H1 (cell line): ENCODE data around the gene GUCY1A1. TPM values are rescaled to one million over a fixed set of nuclear protein-coding genes. Genes with fewer than 3 reads are reported as not detected.

Source experiments
- CTCF ChIA-PET: fragments of 300-600 bp; sonication (Branson Sonifier 250); formaldehyde crosslinking; loops from one replicate; lab custom pipeline; 2021; ENCODE audit not compliant: partially characterized antibody; lab: Charles Lee
- POLR2A ChIA-PET: fragments of 300-600 bp; sonication (Branson Sonifier 250); formaldehyde crosslinking; loops from one replicate; lab custom pipeline; 2021; ENCODE audit warnings: inconsistent platforms; ENCODE audit not compliant: partially characterized antibody; lab: Charles Lee
- DNase-seq, 2 experiments: peaks; one replicate each; pipeline versions ENCODE4 v3.0.0 to v3.0.0-alpha.2; 2010 to 2022; ENCODE audit warnings: low spot score in 2 of 2, low read depth in 1 of 2, mixed read lengths in 1 of 2
- FAIRE-seq: peaks from 2 replicates; lab custom pipeline; 2011; peaks lifted over from hg19 to GRCh38; lab: Jason Lieb, UNC
- H2AFZ ChIP-seq: 2 replicates; pipeline ENCODE4 v1.8.1; 2012; ENCODE audit warnings: low read length, inconsistent platforms
- H2AK5ac ChIP-seq: 2 replicates; pipeline ENCODE4 v1.6.1; 2013; ENCODE audit warnings: low read depth, low read length
- H2BK120ac ChIP-seq: replicated peaks from 2 replicates; pipeline ENCODE3; 2013; ENCODE audit warnings: low read depth, low read length, inconsistent platforms
- H2BK12ac ChIP-seq: 2 replicates; pipeline ENCODE4 v1.6.1; 2013; ENCODE audit warnings: low read depth, low read length
- H2BK15ac ChIP-seq: 2 replicates; pipeline ENCODE4 v1.6.1; 2013; ENCODE audit warnings: low read length
- H2BK20ac ChIP-seq: 2 replicates; pipeline ENCODE4 v1.6.1; 2013; ENCODE audit warnings: low read length
- H2BK5ac ChIP-seq: 2 replicates; pipeline ENCODE4 v1.6.1; 2013; ENCODE audit warnings: low read depth, low read length
- H3K14ac ChIP-seq: 2 replicates; pipeline ENCODE4 v1.6.1; 2013; ENCODE audit warnings: inconsistent platforms; ENCODE audit not compliant: insufficient read length
- H3K18ac ChIP-seq: 2 replicates; pipeline ENCODE4 v1.6.1; 2013; ENCODE audit warnings: low read length; ENCODE audit errors: extremely low read depth
- H3K23ac ChIP-seq: 2 replicates; pipeline ENCODE4 v1.6.1; 2013; ENCODE audit warnings: inconsistent platforms; ENCODE audit not compliant: insufficient read length
- H3K23me2 ChIP-seq: 2 replicates; pipeline ENCODE4 v1.6.1; 2013; ENCODE audit warnings: low read depth, low read length
- H3K27ac ChIP-seq: 2 replicates; pipeline ENCODE4 v1.6.1; 2011; ENCODE audit warnings: low read depth, low read length, inconsistent platforms
- H3K27me3 ChIP-seq, 4 experiments: replicated peaks in 1 of 4; 1 replicate in 1 of 4; 2 replicates in 3 of 4; pipeline versions ENCODE4 v1.6.1 to v1.8.1; 2011 to 2013; ENCODE audit warnings: low read length in 3 of 4, mild to moderate bottlenecking in 3 of 4, inconsistent platforms in 2 of 4, mixed read lengths in 2 of 4, moderate library complexity in 1 of 4; ENCODE audit not compliant: control insufficient read depth in 3 of 4, insufficient read depth in 3 of 4; ENCODE audit errors: extremely low read depth in 1 of 4
- H3K36me3 ChIP-seq, 4 experiments: 2 replicates each; pipeline versions ENCODE4 v1.6.1 to v1.8.1; 2011 to 2013; ENCODE audit warnings: mild to moderate bottlenecking in 4 of 4, low read length in 3 of 4, moderate library complexity in 2 of 4, control low read depth in 1 of 4, inconsistent platforms in 1 of 4; ENCODE audit not compliant: insufficient read depth in 4 of 4, control insufficient read depth in 2 of 4
- H3K4ac ChIP-seq: replicated peaks from 2 replicates; pipeline ENCODE3; 2013; ENCODE audit warnings: low read length, low read depth, mixed read lengths, inconsistent platforms; ENCODE audit not compliant: insufficient read length
- H3K4me1 ChIP-seq, 4 experiments: replicated peaks in 1 of 4; 1 replicate in 1 of 4; 2 replicates in 3 of 4; pipeline versions ENCODE4 v1.6.1 to v1.8.1; 2011 to 2013; ENCODE audit warnings: low read length in 3 of 4, inconsistent platforms in 2 of 4, mixed read lengths in 1 of 4; ENCODE audit not compliant: insufficient read depth in 4 of 4, control insufficient read depth in 3 of 4
- H3K4me2 ChIP-seq, 2 experiments: 2 replicates each; pipeline versions ENCODE4 v1.6.1 to v1.8.1; 2011 to 2013; ENCODE audit warnings: low read depth in 2 of 2, low read length in 2 of 2, control low read depth in 1 of 2, inconsistent platforms in 1 of 2, mild to moderate bottlenecking in 1 of 2; ENCODE audit not compliant: insufficient read depth in 1 of 2
- H3K4me3 ChIP-seq, 4 experiments: fragments of 200-600, 300-600 bp in 1 of 4; sonication (generic), shearing (Covaris generic), sonication (Bioruptor Twin) in 1 of 4; 2 replicates each; pipeline versions ENCODE4 v1.5.1 to v1.8.1; 2011 to 2016; ENCODE audit warnings: low read length in 4 of 4, low read depth in 3 of 4, control low read depth in 2 of 4, inconsistent platforms in 2 of 4, mild to moderate bottlenecking in 2 of 4, mixed read lengths in 1 of 4, moderate library complexity in 1 of 4; ENCODE audit not compliant: insufficient read depth in 2 of 4; ENCODE audit errors: extremely low read depth in 1 of 4
- H3K56ac ChIP-seq: replicated peaks from 2 replicates; pipeline ENCODE3; 2013; ENCODE audit warnings: low read depth, mild to moderate bottlenecking, mixed read lengths, low read length, inconsistent platforms; ENCODE audit not compliant: insufficient read length
- H3K79me1 ChIP-seq: 2 replicates; pipeline ENCODE4 v1.6.1; 2013; ENCODE audit warnings: low read depth, low read length, control low read depth
- H3K79me2 ChIP-seq, 2 experiments: 2 replicates each; pipeline versions ENCODE4 v1.6.1 to v1.8.1; 2012 to 2013; ENCODE audit warnings: low read length in 2 of 2, mild to moderate bottlenecking in 2 of 2, inconsistent platforms in 1 of 2; ENCODE audit not compliant: insufficient read depth in 2 of 2, control insufficient read depth in 1 of 2
- H3K9ac ChIP-seq, 4 experiments: replicated peaks in 1 of 4; 1 replicate in 1 of 4; 2 replicates in 3 of 4; pipeline versions ENCODE4 v1.6.1 to v1.8.1; 2011 to 2013; ENCODE audit warnings: low read depth in 3 of 4, low read length in 3 of 4, control low read depth in 2 of 4, mild to moderate bottlenecking in 2 of 4, moderate library complexity in 2 of 4, inconsistent platforms in 1 of 4; ENCODE audit errors: extremely low read depth in 1 of 4
- H3K9me3 ChIP-seq, 2 experiments: 2 replicates each; pipeline versions ENCODE4 v1.6.1 to v1.8.1; 2012 to 2013; ENCODE audit warnings: mild to moderate bottlenecking in 2 of 2, moderate library complexity in 2 of 2, control low read depth in 1 of 2, inconsistent platforms in 1 of 2, low read depth in 1 of 2, low read length in 1 of 2, mixed read lengths in 1 of 2; ENCODE audit not compliant: insufficient read depth in 2 of 2
- H4K20me1 ChIP-seq, 2 experiments: replicated peaks in 1 of 2; 2 replicates each; pipeline versions ENCODE3 to v1.8.1; 2011 to 2013; ENCODE audit warnings: inconsistent platforms in 2 of 2, low read length in 2 of 2, mild to moderate bottlenecking in 1 of 2; ENCODE audit not compliant: insufficient read depth in 2 of 2, control insufficient read depth in 1 of 2
- H4K5ac ChIP-seq: 2 replicates; pipeline ENCODE4 v1.6.1; 2013; ENCODE audit warnings: low read length, low read depth, mixed read lengths, inconsistent platforms; ENCODE audit not compliant: insufficient read length
- H4K8ac ChIP-seq: 2 replicates; pipeline ENCODE4 v1.8.0; 2013; ENCODE audit warnings: mild to moderate bottlenecking, moderate library complexity, low read length, inconsistent platforms; ENCODE audit not compliant: insufficient read depth; ENCODE audit errors: extremely low read depth
- H4K91ac ChIP-seq: replicated peaks from 2 replicates; pipeline ENCODE3; 2013; ENCODE audit warnings: low read length, mixed read lengths, inconsistent platforms; ENCODE audit not compliant: insufficient read length
- EZH2 ChIP-seq: fragments of 200-600 bp; sonication (generic); IDR thresholded peaks from 2 replicates; pipeline ENCODE4 v1.7.1; 2012; ENCODE audit warnings: low read depth, mild to moderate bottlenecking, moderate library complexity, low read length, inconsistent platforms; ENCODE audit not compliant: severe bottlenecking
- FOSL1 ChIP-seq: IDR thresholded peaks from 2 replicates; pipeline ENCODE4 v1.6.1; 2011; ENCODE audit warnings: mild to moderate bottlenecking, low read depth, low read length, moderate library complexity; ENCODE audit not compliant: insufficient read depth
- PHF8 ChIP-seq: fragments of 200-600 bp; sonication (generic); conservative IDR thresholded peaks from 2 replicates; pipeline ENCODE4 v1.7.1; 2012; ENCODE audit warnings: low read depth, mild to moderate bottlenecking, inconsistent platforms, low read length, moderate library complexity
- RBBP5 ChIP-seq: IDR thresholded peaks from 2 replicates; pipeline ENCODE4 v1.7.1; 2012; ENCODE audit warnings: low read depth, mild to moderate bottlenecking, inconsistent platforms, low read length, moderate library complexity, borderline replicate concordance
- RXRA ChIP-seq: IDR thresholded peaks from 2 replicates; pipeline ENCODE4 v1.6.1; 2011; ENCODE audit warnings: low read depth, mild to moderate bottlenecking, low read length, moderate library complexity; ENCODE audit not compliant: insufficient read depth
- USF2 ChIP-seq: IDR thresholded peaks from 2 replicates; pipeline ENCODE4 v1.6.1; 2011; ENCODE audit warnings: low read length, improper control_type of control experiment
- WGBS, 2 experiments: shearing (Covaris generic) in 1 of 2; methylation state at CpG; one replicate each; pipeline versions ENCODE4 v1.1.6 to v1.1.7; 2013 to 2015; ENCODE audit warnings: low lambda C conversion rate in 2 of 2, mixed read lengths in 2 of 2, inconsistent platforms in 1 of 2, low coverage in 1 of 2, missing lambda C conversion rate in 1 of 2; ENCODE audit not compliant: insufficient replicate concordance in 2 of 2, insufficient coverage in 1 of 2, insufficient read length in 1 of 2; ENCODE audit errors: extremely low coverage in 1 of 2, missing lambda C conversion rate in 1 of 2; 5-methylcytosine and 5-hydroxymethylcytosine counted together
- polyA plus RNA-seq, 7 experiments: library from polyadenylated mRNA; depleted of rRNA in 3 of 7; stranded (reverse) in 5 of 7; unstranded in 2 of 7; fragments of >200 nt in 5 of 7; fragments of 200-250 nt in 2 of 7; gene quantifications; 1 replicate in 5 of 7; 2 replicates in 1 of 7; 4 replicates in 1 of 7; pipeline versions ENCODE4 v1.2.1 to v1.2.3, GENCODE V29; 2011 to 2013; ENCODE audit warnings: missing spikeins in 2 of 7, mixed read lengths in 2 of 7
- total RNA-seq: library from RNA; stranded (reverse); fragmentation: NEBNext Ultra II Directional; extraction: Animal tissue kit (Norgen Biotek cat#: 25700); gene quantifications from 2 replicates; pipeline ENCODE4 v1.2.1, GENCODE V29; 2021

GUCY1A1 gene
- total and polyA plus RNA-seq, 2 of the 8 experiments (the other 6 are each of a cell fraction or from before 2014, with no cell fraction given), result not detected

GRCh38 chr4:155688211-155688610, 21.6 kb downstream of the GUCY1A1 start:
- Histone ChIP-seq H2AK5ac (no peak overlapping the region), H3K9ac (no peak overlapping the region), H4K91ac (no peak overlapping the region), H2BK5ac (no peak overlapping the region), H2BK20ac (no peak overlapping the region), H2BK120ac (no peak overlapping the region), H2AFZ (no peak overlapping the region), H3K79me1 (no peaks in the 10 kb centered on the region), H4K20me1 (no peaks in the 10 kb centered on the region), H4K5ac (no peak overlapping the region), H3K27me3 (no peaks in the 10 kb centered on the region), H3K56ac (no peak overlapping the region), H3K4ac (no peak overlapping the region), H4K8ac (no peak overlapping the region), H3K4me3 (no peak overlapping the region), H2BK12ac (no peak overlapping the region), H2BK15ac (no peak overlapping the region), H3K14ac (no peak overlapping the region), H3K4me2 (no peak overlapping the region), H3K27ac (no peak overlapping the region), H3K79me2 (no peaks in the 10 kb centered on the region), H3K23me2 (no peaks in the 10 kb centered on the region), H3K4me1 (no peaks in the 10 kb centered on the region), H3K36me3 (no peaks in the 10 kb centered on the region), H3K23ac (no peak overlapping the region), H3K18ac (no peak overlapping the region), H3K9me3 (no peaks in the 10 kb centered on the region)
- DNase-seq, result no peak
- POLR2A ChIA-PET, result no interaction called here
- FAIRE-seq, result no peak
- TF ChIP-seq EZH2 (no peak), USF2 (no peak), FOSL1 (no peak), RBBP5 (no peak), PHF8 (no peak), RXRA (no peak)
- CTCF ChIA-PET, result no interaction called here
- WGBS, 2 experiments, result 100% methylated on average over 1 of the region's 1 CpG; no CpG with 5 or more reads in 1 of the 2 experiments
